Heart left ventricle (tissue), 16 donors: Measurements from ENCODE around the gene NR1I2. TPM values are rescaled to one million over a fixed set of nuclear protein-coding genes. Genes with fewer than 3 reads are reported as not detected.

Source experiments
- ATAC-seq, 4 donors: fragments of 200-7000 bp; cut with Tn5 transposase; one replicate each; pipeline ENCODE4 v1.9.1; 2020 to 2022; ENCODE audit warnings: moderate library complexity in 4 of 4, mild to moderate bottlenecking in 3 of 4, moderate number of reproducible peaks in 1 of 4
- DNase-seq, 5 donors: peaks; one replicate each; pipeline ENCODE4 v3.0.0-alpha.2; 2020
- H3K27ac ChIP-seq, 12 donors: fragments of 200-600 bp; sonication (generic) in 4 of 12; one replicate each; pipeline versions ENCODE4 v1.5.0 to v1.8.0; 2016 to 2022; ENCODE audit warnings: mild to moderate bottlenecking in 2 of 12
- H3K27me3 ChIP-seq, 9 donors: fragments of 200-600 bp; sonication (generic) in 2 of 9; one replicate each; pipeline versions ENCODE4 v1.5.1 to v1.8.0; 2016 to 2022; ENCODE audit warnings: mild to moderate bottlenecking in 3 of 9
- H3K36me3 ChIP-seq, 9 donors: fragments of 200-600 bp; sonication (generic) in 2 of 9; one replicate each; pipeline versions ENCODE4 v1.5.0 to v1.8.0; 2018 to 2022; ENCODE audit warnings: mild to moderate bottlenecking in 2 of 9
- H3K4me1 ChIP-seq, 12 donors: fragments of 200-600 bp; sonication (generic) in 4 of 12; one replicate each; pipeline versions ENCODE4 v1.5.0 to v1.8.0; 2016 to 2022; ENCODE audit warnings: mild to moderate bottlenecking in 3 of 12
- H3K4me3 ChIP-seq, 12 donors: fragments of 200-600 bp; sonication (generic) in 4 of 12; one replicate each; pipeline versions ENCODE4 v1.5.0 to v1.8.0; 2017 to 2022; ENCODE audit warnings: mild to moderate bottlenecking in 9 of 12, moderate library complexity in 4 of 12
- H3K9me3 ChIP-seq, 12 donors: fragments of 200-600 bp; sonication (generic) in 4 of 12; one replicate each; pipeline versions ENCODE4 v1.5.0 to v1.8.0; 2016 to 2022; ENCODE audit warnings: mild to moderate bottlenecking in 1 of 12
- POLR2A ChIP-seq, 2 donors: fragments of 450-650 bp; IDR thresholded peaks; one replicate each; pipeline ENCODE4 v1.6.1; 2017; ENCODE audit warnings: antibody characterized with exemption in 2 of 2, mild to moderate bottlenecking in 2 of 2, moderate library complexity in 2 of 2
- WGBS, 4 donors: extraction: QIAGEN DNeasy Blood & Tissue Kit in 2 of 4; methylation state at CpG; one replicate each; pipeline versions ENCODE4 v1.1.5 to v1.1.7; 2013 to 2018; 5-methylcytosine and 5-hydroxymethylcytosine counted together
- intact Hi-C, 10 donors: fragments of 100-400 bp; cut with DNase I; formaldehyde crosslinking; loops; one replicate each; pipeline versions ENCODE4 v1.11.1 to v1.14.2; 2022
- polyA plus RNA-seq, 2 donors: library from polyadenylated mRNA; stranded (reverse); fragments of 200-250 nt; gene quantifications; one replicate each; pipeline ENCODE4 v1.2.3, GENCODE V29; 2013
- total RNA-seq, 9 donors: library from RNA; depleted of rRNA in 2 of 9; stranded (reverse); fragments of >200 nt in 2 of 9; fragmentation: NEBNext Ultra II Directional in 3 of 9; extraction: Animal tissue kit (Norgen Biotek cat#: 25700) in 3 of 9; gene quantifications; one replicate each; pipeline versions ENCODE4 v1.1.0 to v1.2.4, GENCODE V29; 2016 to 2023
- TF ChIP-seq, protein P1 (sequence below), 12 donors: fragments of 200-600 bp; sonication (generic) in 4 of 12; IDR thresholded peaks; one replicate each; pipeline versions ENCODE4 v1.5.0 to v1.8.0; 2018 to 2022; ENCODE audit warnings: antibody characterized with exemption in 12 of 12, mild to moderate bottlenecking in 5 of 12
- donor health status: ischemic (EF 13 %, LVEDD 7.1; RV severe dilation, severe dysfunction).
- donor health status: healthy with polysubstance abuse.
- donor health status: DM: no; HTN: yes; CAD: no.
- donor health status: DM: no; HTN: no; CAD: no.
- donor health status: ischemic (EF 25% LVEDD 6.9; RV normal size, moderate dysfunction).
- donor health status: ischemic (EF 25% LVEDD 5.7; RV mildly dilated, moderate dysfunction).
- donor health status: healthy.
- donor health status: DM: yes; HTN: yes; CAD: no.
- donor health status: ischemic (EF 35%, LVEDD 5.7; RV mildly dilated, moderate dysfunction).
- donor health status: nonischemic (EF 11% LVEDD 7.7; RV severe dilation, severe dysfunction).
- donor health status: DM: yes; HTN: yes; CAD: no.
- donor health status: PGD.
- donor health status: ischemic (EF 29% LVEDD 5.4; RV normal size, mild dysfunction).
- donor health status: nonischemic (EF 23%, LVEDD 6.1; RV moderate dilation, normal function).

Gene NR1I2
- total and polyA plus RNA-seq, 11 donors = 0.07 to 0.29 (median 0.15) TPM; not detected in 4

DNA sequence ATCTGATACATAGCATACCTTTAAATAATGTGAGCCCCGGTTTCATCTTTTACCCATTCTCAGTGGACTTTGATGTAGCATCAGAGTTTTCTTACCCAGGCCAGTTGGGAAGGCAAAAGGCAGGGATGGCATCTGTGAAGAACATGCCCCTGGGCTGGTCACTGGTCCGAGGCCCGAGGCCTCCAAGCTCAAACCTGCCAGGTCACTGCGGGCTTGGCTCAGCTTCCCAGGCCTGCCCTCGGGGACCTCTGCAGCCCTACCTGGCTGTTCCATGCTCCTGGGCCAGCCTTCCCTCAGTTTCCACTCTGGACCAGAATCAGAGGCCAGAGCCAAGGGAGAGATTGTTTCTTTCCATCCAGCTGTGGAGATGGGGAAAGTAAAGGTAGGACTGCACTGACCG lies 26.9 kb downstream of the NR1I2 start:
- intact Hi-C loops = no loop called here
- ATAC-seq = no peak

DNA sequence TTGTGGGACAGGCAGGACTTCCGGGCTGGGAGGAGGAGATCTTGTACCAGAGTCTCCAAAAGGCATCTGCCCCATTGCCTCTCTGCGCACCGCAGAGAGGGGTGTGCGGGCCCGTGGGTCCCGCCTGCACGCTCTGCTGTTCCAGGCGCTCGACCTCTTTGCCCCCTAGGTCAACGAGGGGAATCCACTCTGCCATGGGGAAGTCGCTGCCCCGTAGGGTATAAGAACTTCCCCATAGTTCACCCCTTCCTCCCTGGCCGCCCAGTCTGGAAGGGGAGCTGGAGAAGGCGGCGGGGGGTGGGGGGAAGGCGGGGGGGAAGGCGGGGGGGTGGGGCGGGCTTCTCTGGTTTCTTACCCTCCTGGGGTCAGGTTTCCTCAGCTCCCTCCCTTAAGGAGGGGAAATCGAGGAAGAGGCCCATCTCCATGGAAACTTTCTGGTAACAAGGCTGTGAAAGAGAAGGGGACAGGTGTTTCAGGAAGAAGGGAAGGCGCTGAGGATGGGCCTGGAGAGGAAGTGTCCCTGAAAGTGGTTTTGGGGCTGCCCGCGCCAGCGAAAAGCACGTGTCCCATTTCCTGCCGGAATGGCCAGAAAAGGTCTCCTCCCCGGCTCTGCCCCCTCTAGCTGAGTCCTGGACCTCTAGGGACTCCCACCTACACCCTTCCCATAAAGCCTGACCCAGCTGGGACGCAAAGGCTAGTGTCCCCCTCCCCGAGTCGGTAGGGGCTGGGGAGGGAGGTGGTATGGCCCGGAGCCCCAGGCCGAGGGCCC lies 27.5 kb downstream of the NR1I2 start:
- peak overlapping the region in 1 of 12 donors; percentile 24 for H3K27ac ChIP-seq
- H3K27me3 ChIP-seq = peaks cover 0 to 7% (median 0%) of the 10 kb centered on the region in 9 donors
- no peak for DNase-seq
- H3K36me3 ChIP-seq = no peaks in the 10 kb centered on the region
- no peaks in the 10 kb centered on the region for H3K9me3 ChIP-seq
- intact Hi-C loops = loop anchor here in 1 of 10 donors (10.0 kb wide), 1 partner anchor 95 kb away; no protein-coding TSS in a partner anchor
- 31 to 43% (median 32%) methylated on average over 19 to 31 of the region's 31 CpGs for WGBS, 4 donors
- TF ChIP-seq, protein P1, sequence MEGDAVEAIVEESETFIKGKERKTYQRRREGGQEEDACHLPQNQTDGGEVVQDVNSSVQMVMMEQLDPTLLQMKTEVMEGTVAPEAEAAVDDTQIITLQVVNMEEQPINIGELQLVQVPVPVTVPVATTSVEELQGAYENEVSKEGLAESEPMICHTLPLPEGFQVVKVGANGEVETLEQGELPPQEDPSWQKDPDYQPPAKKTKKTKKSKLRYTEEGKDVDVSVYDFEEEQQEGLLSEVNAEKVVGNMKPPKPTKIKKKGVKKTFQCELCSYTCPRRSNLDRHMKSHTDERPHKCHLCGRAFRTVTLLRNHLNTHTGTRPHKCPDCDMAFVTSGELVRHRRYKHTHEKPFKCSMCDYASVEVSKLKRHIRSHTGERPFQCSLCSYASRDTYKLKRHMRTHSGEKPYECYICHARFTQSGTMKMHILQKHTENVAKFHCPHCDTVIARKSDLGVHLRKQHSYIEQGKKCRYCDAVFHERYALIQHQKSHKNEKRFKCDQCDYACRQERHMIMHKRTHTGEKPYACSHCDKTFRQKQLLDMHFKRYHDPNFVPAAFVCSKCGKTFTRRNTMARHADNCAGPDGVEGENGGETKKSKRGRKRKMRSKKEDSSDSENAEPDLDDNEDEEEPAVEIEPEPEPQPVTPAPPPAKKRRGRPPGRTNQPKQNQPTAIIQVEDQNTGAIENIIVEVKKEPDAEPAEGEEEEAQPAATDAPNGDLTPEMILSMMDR (IDR thresholded peaks at IDR 0.05) = no peak
- no peak for TF ChIP-seq POLR2A (IDR thresholded peaks at IDR 0.05)
- H3K4me1 ChIP-seq = peaks cover 0 to 22% (median 8%) of the 10 kb centered on the region in 12 donors
- peak in 2 of 4 donors; percentile 6 to 19 for ATAC-seq
- peak overlapping the region; percentile 31 to 64 (median 50) for H3K4me3 ChIP-seq

More for the DNA sequence above, 26.9 kb downstream of the NR1I2 start:
- no peaks in the 10 kb centered on the region for H3K9me3 ChIP-seq
- H3K27me3 ChIP-seq = peaks cover 0 to 7% (median 0%) of the 10 kb centered on the region in 9 donors
- H3K36me3 ChIP-seq = no peaks in the 10 kb centered on the region
- WGBS, 4 donors = 91 to 100% (median 92%) methylated on average over 5 to 6 of the region's 6 CpGs
- TF ChIP-seq POLR2A (IDR thresholded peaks at IDR 0.05) = no peak
- TF ChIP-seq, protein P1 (IDR thresholded peaks at IDR 0.05) = no peak
- no peak overlapping the region for H3K27ac ChIP-seq
- no peak for DNase-seq
- no peak overlapping the region for H3K4me3 ChIP-seq
- peaks cover 0 to 22% (median 8%) of the 10 kb centered on the region in 12 donors for H3K4me1 ChIP-seq

DNA sequence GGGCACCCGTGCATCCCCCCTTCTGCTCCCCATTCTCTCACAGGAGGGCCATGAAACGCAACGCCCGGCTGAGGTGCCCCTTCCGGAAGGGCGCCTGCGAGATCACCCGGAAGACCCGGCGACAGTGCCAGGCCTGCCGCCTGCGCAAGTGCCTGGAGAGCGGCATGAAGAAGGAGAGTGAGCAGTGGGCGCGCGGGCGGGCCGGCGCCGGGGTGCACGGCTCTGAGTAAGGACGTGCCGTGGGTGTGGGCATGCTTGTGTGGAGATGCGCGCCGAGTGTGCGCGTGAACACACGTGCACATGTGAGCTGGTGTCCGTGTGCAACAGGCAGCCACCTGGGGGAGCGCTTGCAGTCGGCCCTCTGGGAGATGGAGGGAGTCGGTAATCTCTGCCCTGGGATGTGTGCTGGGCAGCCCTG lies 28.1 kb downstream of the NR1I2 start:
- ATAC-seq = peak in 3 of 4 donors; percentile 57 to 60 (median 58)

More for the DNA sequence above, 28.1 kb downstream of the NR1I2 start:
- Histone ChIP-seq H3K27ac (peak overlapping the region in 1 of 12 donors; percentile 24), H3K9me3 (no peaks in the 10 kb centered on the region), H3K4me1 (peaks cover 0 to 22% (median 8%) of the 10 kb centered on the region in 12 donors), H3K36me3 (no peaks in the 10 kb centered on the region), H3K27me3 (peaks cover 0 to 7% (median 0%) of the 10 kb centered on the region in 9 donors), H3K4me3 (peak overlapping the region; percentile 31 to 64 (median 50))
- DNase-seq = peak in 4 of 5 donors; percentile 22 to 77 (median 38)
- WGBS, 4 donors = 0 to 2% (median 1%) methylated on average over 10 to 33 of the region's 33 CpGs
- no peak for TF ChIP-seq POLR2A (IDR thresholded peaks at IDR 0.05)
- TF ChIP-seq, protein P1 (IDR thresholded peaks at IDR 0.05) = peak in 4 of 12 donors; percentile 10 to 33 (median 26)
- intact Hi-C loops = loop anchor here in 1 of 10 donors (10.0 kb wide), 1 partner anchor 95 kb away; no protein-coding TSS in a partner anchor
